ENCODE results near the gene IL22RA2.
"Not testable (repeated sequence)": the region's sequence is repeated elsewhere in the genome, so short reads cannot be mapped to it uniquely, and the experiment has no call there.

The IL22RA2 gene

GRCh38 chr6:137216875-137217553 is 43.6 kb upstream of the IL22RA2 start:
- H3K9ac ChIP-seq (ENCODE audit: low read depth, low read length): no peak overlapping the region
- H3K4me3 ChIP-seq (ENCODE audit: low read depth in 1 of 2, low read length in 2 of 2): no peak overlapping the region
- TF ChIP-seq EZH2 (IDR thresholded peaks at IDR 0.05; ENCODE audit: borderline replicate concordance, low read depth, low read length, severe bottlenecking): no peak
- no peak for TF ChIP-seq CTCF (IDR thresholded peaks at IDR 0.05; ENCODE audit: borderline replicate concordance, extremely low read depth, low read length, poor library complexity, severe bottlenecking)
- no peaks in the 10 kb centered on the region for H3K27me3 ChIP-seq (ENCODE audit: insufficient read depth, low read length, poor library complexity)
- no peak for ATAC-seq (ENCODE audit: insufficient read depth, low read depth)
- peaks cover 6% of the 10 kb centered on the region for H3K9me3 ChIP-seq (ENCODE audit: insufficient read depth, low read length, severe bottlenecking)
- H3K27ac ChIP-seq (ENCODE audit: low read length): 0 out of 2 replicates have a peak overlapping the region, but pooled peaks have one; percentile 3
- peaks cover 36% of the 10 kb centered on the region for H3K4me1 ChIP-seq (ENCODE audit: insufficient read depth, low read length)
- no peak overlapping the region for H2AFZ ChIP-seq (ENCODE audit: low read depth, low read length)
- H3K79me2 ChIP-seq (ENCODE audit: insufficient read depth, low read length): peaks cover 70% of the 10 kb centered on the region
- peaks cover 17% of the 10 kb centered on the region; the same call in 1 of the 2 replicates for H4K20me1 ChIP-seq (ENCODE audit: insufficient read depth, low read length)
- peaks cover 12% of the 10 kb centered on the region; the same call in 1 of the 2 replicates for H3K36me3 ChIP-seq (ENCODE audit: insufficient read depth, low read length)
- H3K4me2 ChIP-seq (ENCODE audit: insufficient read depth, low read length): peak overlapping the region; percentile 75
- no peak for DNase-seq

GRCh38 chr6:137216106-137216505 is 42.7 kb upstream of the IL22RA2 start:
- Histone ChIP-seq H3K9me3 (ENCODE audit: insufficient read depth, low read length, severe bottlenecking) (peaks cover 12% of the 10 kb centered on the region), H3K36me3 (ENCODE audit: insufficient read depth, low read length) (peaks cover 12% of the 10 kb centered on the region; the same call in 1 of the 2 replicates), H4K20me1 (ENCODE audit: insufficient read depth, low read length) (peaks cover 17% of the 10 kb centered on the region; the same call in 1 of the 2 replicates), H2AFZ (ENCODE audit: low read depth, low read length) (no peak overlapping the region), H3K79me2 (ENCODE audit: insufficient read depth, low read length) (peaks cover 79% of the 10 kb centered on the region), H3K9ac (ENCODE audit: low read depth, low read length) (no peak overlapping the region), H3K4me2 (ENCODE audit: insufficient read depth, low read length) (peak overlapping the region; percentile 75; the same call in 1 of the 2 replicates), H3K4me3 (ENCODE audit: low read depth in 1 of 2, low read length in 2 of 2) (no peak overlapping the region), H3K4me1 (ENCODE audit: insufficient read depth, low read length) (peaks cover 36% of the 10 kb centered on the region), H3K27ac (ENCODE audit: low read length) (no peak overlapping the region), H3K27me3 (ENCODE audit: insufficient read depth, low read length, poor library complexity) (no peaks in the 10 kb centered on the region)
- ATAC-seq (ENCODE audit: insufficient read depth, low read depth) (no peak), DNase-seq (no peak)
- TF ChIP-seq CTCF (IDR thresholded peaks at IDR 0.05; ENCODE audit: borderline replicate concordance, extremely low read depth, low read length, poor library complexity, severe bottlenecking) (no peak), EZH2 (IDR thresholded peaks at IDR 0.05; ENCODE audit: borderline replicate concordance, low read depth, low read length, severe bottlenecking) (no peak)

- H3K9ac ChIP-seq (ENCODE audit: low read depth, low read length): not testable (repeated sequence)
Measured at GRCh38 chr6:137215630-137216029, 42.2 kb upstream of the IL22RA2 start.

GRCh38 chr6:137214931-137215330 is 41.5 kb upstream of the IL22RA2 start:
- TF ChIP-seq EZH2 (IDR thresholded peaks at IDR 0.05; ENCODE audit: borderline replicate concordance, low read depth, low read length, severe bottlenecking) (no peak), CTCF (IDR thresholded peaks at IDR 0.05; ENCODE audit: borderline replicate concordance, extremely low read depth, low read length, poor library complexity, severe bottlenecking) (no peak)
- ATAC-seq (ENCODE audit: insufficient read depth, low read depth): no peak
- no peak overlapping the region for H3K4me3 ChIP-seq (ENCODE audit: low read depth in 1 of 2, low read length in 2 of 2)
- peaks cover 33% of the 10 kb centered on the region for H3K4me1 ChIP-seq (ENCODE audit: insufficient read depth, low read length)
- peaks cover 17% of the 10 kb centered on the region; the same call in 1 of the 2 replicates for H4K20me1 ChIP-seq (ENCODE audit: insufficient read depth, low read length)
- peaks cover 14% of the 10 kb centered on the region for H3K36me3 ChIP-seq (ENCODE audit: insufficient read depth, low read length)
- no peaks in the 10 kb centered on the region for H3K27me3 ChIP-seq (ENCODE audit: insufficient read depth, low read length, poor library complexity)
- H3K27ac ChIP-seq (ENCODE audit: low read length): no peak overlapping the region
- peaks cover 91% of the 10 kb centered on the region for H3K79me2 ChIP-seq (ENCODE audit: insufficient read depth, low read length)
- H3K9me3 ChIP-seq (ENCODE audit: insufficient read depth, low read length, severe bottlenecking): peaks cover 22% of the 10 kb centered on the region
- H3K4me2 ChIP-seq (ENCODE audit: insufficient read depth, low read length): no peak overlapping the region
- DNase-seq: no peak
- no peak overlapping the region for H2AFZ ChIP-seq (ENCODE audit: low read depth, low read length)
- no peak overlapping the region for H3K9ac ChIP-seq (ENCODE audit: low read depth, low read length)

More at GRCh38 chr6:137215630-137216029, 42.2 kb upstream of the IL22RA2 start:
- Histone ChIP-seq H4K20me1 (ENCODE audit: insufficient read depth, low read length) (peaks cover 17% of the 10 kb centered on the region; the same call in 1 of the 2 replicates), H3K36me3 (ENCODE audit: insufficient read depth, low read length) (peaks cover 12% of the 10 kb centered on the region; the same call in 1 of the 2 replicates), H3K79me2 (ENCODE audit: insufficient read depth, low read length) (peaks cover 84% of the 10 kb centered on the region), H3K4me1 (ENCODE audit: insufficient read depth, low read length) (peaks cover 36% of the 10 kb centered on the region), H3K9me3 (ENCODE audit: insufficient read depth, low read length, severe bottlenecking) (peaks cover 15% of the 10 kb centered on the region)
- ATAC-seq (ENCODE audit: insufficient read depth, low read depth); H2AFZ ChIP-seq (ENCODE audit: low read depth, low read length); H3K27me3 ChIP-seq (ENCODE audit: insufficient read depth, low read length, poor library complexity); DNase-seq; H3K27ac ChIP-seq (ENCODE audit: low read length); H3K4me2 ChIP-seq (ENCODE audit: insufficient read depth, low read length); H3K4me3 ChIP-seq (ENCODE audit: low read depth in 1 of 2, low read length in 2 of 2): not testable (repeated sequence)
